CD4-positive, alpha-beta T cell treated with Interleukin-15 for 4 hours (primary cell): ENCODE data around the gene ANXA3.
"Not testable (repeated sequence)": the region's sequence is repeated elsewhere in the genome, so short reads cannot be mapped to it uniquely, and the experiment has no call there.

Source experiments
- DNase-seq: peaks from one replicate; pipeline ENCODE4 v3.0.0-alpha.2; 2020; ENCODE audit warnings: low spot score

Gene ANXA3

DNA sequence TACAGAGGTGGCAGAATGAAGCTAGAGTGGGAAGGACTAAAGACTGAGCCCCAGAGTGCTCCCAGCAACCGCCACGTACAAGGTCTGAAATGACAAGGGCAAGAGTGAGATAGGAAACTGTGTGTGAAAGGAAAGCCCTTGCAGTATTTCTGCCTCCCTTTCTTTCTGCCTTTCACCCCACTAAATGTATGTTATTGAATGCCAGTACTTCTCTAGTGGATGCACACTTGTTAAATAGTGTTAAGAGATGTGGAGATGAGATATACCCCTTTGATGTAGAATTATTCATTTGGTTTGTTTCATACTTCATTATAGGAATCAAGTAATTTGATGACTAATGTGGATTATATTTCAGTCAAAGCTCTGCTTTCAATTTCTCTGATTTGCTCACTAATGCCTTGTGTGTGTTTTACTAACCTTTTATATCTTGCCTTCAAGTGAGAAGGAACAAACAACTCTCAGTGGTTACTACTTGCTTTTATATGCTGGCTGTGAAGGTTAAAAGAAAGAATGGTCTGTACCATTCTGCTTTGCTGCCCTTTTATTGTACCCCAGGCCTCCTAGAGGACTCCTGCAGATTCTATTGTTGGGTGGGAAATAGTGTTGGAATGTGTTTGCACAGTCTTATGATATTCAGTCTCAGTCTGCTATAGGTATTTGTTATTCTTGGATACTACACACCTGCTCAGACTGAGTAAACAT is 8.0 kb upstream of the ANXA3 start:
- DNase-seq, result no peak

DNA sequence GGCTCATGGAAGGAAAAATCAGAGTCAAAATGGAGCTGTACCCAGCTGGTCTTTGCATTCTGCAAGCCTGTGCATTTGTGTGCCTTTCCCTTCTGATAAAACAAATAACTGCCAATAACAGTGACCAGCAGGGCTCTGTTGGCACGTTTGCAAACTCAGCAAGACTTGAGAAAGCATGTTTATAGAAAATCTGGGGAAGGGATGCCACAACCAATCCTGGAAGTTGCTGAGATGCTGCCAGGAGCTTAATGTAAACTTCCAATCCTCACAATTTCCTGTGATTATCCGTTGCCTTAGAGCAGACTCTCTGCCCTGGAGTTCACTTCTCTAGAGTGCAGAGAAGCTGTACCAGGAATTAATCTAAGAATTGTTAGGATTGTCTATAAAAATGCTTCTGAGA is 6.9 kb upstream of the ANXA3 start:
- no peak for DNase-seq

GRCh38 chr4:78545275-78546246 is 6.0 kb upstream of the ANXA3 start:
- no peak for DNase-seq

DNA sequence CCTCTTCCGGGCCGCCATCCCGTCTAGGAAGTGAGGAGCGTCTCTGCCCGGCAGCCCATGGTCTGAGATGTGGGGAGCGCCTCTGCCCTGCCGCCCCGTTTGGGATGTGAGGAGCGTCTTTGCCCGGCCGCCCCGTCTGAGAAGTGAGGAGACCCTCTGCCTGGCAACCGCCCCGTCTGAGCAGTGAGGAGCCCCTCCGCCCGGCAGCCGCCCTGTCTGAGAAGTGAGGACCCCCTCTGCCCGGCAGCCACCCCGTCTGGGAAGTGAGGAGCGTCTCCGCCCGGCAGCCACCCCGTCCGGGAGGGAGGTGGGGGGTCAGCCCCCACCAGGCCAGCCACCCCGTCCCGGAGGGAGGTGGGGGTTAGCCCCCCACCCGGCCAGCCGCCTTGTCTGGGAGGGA is 3.7 kb upstream of the ANXA3 start:
- not testable (repeated sequence) for DNase-seq

GRCh38 chr4:78548889-78549288 is 2.7 kb upstream of the ANXA3 start:
- not testable (repeated sequence) for DNase-seq

- no peak for DNase-seq
These were observed 946 bp downstream of the ANXA3 start for GRCh38 chr4:78552389-78553042.

DNA sequence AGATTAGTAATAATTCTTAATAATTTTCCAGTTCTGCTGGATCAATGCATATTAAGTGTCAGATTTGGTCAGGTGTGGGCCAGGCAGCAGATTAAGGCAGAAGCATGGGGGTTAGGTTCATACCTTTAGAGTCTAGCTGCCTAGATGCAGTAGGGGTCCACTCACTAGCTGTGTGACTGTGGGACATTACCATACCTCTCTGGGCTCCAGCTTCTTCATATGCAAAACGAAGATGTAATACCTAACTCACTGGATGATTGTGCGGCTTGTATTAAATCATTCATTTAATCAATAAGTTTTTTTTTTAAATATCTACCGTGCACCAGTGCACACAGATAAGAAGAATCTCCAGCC is 1.4 kb downstream of the ANXA3 start:
- no peak for DNase-seq

DNA sequence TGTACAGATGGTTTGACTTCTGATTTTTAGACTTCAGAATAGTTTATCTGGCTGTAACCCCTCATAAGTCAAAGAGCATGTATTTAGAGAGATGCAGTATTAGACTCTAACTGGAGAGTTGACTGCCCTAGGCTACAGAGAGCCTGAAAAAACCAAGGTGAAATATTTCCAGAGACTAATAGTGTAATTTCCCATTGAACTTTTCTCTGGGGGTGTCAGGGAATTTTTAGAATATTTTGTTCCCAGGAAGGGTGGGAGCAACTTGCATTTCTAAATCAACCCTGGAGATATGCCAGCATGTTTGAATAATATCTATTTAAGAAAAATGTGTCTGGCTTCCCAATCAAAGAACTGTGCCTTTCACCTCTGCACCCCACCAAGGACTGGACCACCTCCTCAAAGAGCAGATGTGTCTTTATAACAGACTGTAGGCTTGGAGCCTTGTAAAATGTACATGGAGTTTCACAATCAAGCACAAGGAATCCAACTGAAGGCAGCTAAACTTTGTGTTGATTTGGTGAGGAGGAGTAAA is 2.0 kb downstream of the ANXA3 start:
- no peak for DNase-seq

DNA sequence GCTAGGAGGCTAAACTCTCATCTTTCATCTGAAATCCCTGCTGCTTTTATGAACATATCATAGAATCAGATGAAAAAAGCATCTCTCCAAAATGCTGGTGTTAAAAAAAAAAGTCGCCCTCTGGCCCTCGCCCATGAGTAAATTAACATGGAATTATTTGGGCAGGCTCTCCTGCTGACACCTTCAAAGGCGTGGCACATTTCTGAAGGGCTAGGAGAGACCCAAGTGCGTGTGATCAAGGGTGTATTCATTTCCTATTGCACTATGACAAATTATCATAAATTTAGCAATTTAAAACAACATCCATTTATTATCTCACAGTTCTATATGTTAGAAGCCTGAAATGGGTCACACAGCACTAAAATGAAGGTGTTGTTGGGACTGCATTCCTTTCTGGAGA is 5.1 kb downstream of the ANXA3 start:
- no peak for DNase-seq

GRCh38 chr4:78557841-78558240 is 6.3 kb downstream of the ANXA3 start:
- no peak for DNase-seq

GRCh38 chr4:78558410-78558809 is 6.8 kb downstream of the ANXA3 start:
- DNase-seq, result no peak

- no peak for DNase-seq
These were observed 8.9 kb downstream of the ANXA3 start for GRCh38 chr4:78560296-78560963.

- no peak for DNase-seq
These were observed 10.1 kb downstream of the ANXA3 start for GRCh38 chr4:78561677-78562076.

DNA sequence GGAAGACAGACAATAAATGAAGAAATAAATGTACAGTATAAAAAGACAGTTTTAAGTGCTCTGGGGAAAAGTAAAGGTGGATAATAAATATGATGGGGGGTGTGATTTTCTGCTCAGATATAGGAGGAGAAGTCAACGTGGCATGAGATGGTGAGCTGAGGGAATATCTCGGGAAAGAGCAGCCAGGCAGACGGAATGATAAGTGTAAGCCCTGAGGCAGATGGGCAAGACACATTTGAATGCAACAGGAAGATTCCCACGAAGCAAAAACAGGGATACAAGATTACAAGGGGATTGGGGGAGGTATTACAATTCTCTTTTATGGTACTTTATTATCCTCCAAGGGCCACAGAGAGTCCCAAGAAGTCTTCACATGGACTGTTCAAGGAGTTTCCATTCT is 11.1 kb downstream of the ANXA3 start:
- no peak for DNase-seq

DNA sequence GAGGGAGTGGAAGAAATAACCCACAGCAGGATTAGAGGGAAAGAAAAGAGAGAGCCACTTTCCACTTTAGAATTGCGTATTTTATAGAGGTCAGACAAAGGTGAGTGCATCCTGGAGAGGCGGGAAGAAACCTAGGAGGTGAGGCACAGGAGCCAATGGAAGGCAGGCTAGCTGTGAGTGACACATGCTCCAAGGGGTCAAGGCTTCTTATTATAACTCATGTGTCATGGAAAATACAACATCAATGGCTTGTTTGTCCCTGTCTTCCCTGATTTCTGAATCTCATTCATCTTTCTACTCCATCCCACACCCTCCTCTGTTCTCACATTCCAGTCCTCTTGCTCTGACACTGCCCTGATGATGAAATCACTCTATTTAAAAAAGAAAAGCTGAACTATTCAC is 14.4 kb downstream of the ANXA3 start:
- DNase-seq, result no peak

- no peak for DNase-seq
These were observed 15.4 kb downstream of the ANXA3 start for GRCh38 chr4:78566834-78567499.

DNA sequence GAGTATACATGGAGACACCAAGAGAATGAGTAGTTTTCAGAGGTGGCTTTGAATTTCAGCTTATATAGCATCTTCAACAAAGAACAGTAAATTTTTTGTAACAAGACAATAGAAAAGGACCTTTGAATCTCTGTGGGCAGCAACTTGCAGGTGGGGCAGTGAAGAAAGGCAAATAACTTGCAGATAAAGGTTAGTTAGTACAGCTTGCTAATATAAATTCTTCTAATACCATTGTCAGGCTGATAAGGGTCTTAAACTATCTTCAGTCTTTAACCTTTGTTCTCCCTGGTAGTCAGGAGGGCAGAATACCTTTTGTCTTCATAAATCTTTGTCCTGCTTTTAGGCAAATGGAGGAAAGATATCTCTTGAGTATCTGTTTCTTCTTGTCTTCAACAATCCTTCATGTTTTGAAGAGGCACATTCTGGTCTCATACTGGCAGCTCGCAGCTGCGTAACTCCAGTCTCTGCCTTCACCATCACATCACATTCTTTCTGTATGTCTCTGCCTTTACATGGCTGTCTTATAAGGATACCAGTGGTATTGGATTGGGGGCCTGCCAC is 16.0 kb downstream of the ANXA3 start:
- no peak for DNase-seq

GRCh38 chr4:78568640-78569305 is 17.2 kb downstream of the ANXA3 start:
- no peak for DNase-seq

DNA sequence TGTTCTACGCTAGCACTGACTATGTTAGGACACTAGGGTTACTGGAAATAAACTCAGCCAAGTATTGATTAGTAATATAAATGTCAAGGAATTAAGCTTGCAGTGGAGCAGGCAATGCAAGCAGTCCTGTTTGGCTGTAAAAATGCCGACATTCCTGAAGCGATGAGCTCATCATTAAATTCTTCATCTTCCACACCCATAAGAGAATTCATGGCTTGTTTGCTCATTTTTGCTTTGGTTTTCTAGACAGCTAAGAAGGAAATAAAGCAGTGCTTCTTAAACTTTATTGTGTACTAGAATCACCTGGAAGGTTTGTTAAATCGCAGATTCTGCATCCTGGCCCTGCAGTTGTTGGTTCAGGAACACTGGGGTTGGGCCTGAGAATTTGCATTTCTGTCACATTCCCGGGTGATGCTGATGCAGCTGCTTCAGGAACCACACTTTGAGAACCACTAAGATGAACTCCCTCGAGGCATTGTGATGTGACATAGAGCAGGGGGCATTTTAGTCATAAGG is 17.8 kb downstream of the ANXA3 start:
- DNase-seq, result no peak

DNA sequence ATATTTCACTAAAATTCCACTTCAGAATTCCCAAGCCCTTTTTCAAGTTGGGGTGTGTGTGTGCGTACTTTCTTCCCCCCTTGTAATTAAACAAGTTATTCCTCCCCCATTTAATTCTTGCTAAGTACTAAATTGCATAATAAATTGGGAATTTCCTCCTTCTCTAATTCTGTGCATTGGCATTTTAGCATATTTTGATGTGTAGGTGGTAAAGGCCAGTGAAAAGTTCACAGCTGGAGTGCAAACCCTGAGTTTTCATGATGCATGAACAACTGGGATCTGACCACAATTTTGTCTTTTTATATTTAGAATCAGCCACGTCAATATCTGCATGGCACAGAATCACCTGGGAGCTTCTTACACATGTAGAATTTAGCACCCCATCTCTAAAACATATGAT is 18.5 kb downstream of the ANXA3 start:
- DNase-seq, result no peak
